K562 (cell line): ENCODE measurements around the gene RTCA. TPM values are rescaled to one million over a fixed set of nuclear protein-coding genes. Genes with fewer than 3 reads are reported as not detected.

Experiments
- BCOR ChIP-seq: fragments of 450-650 bp; IDR thresholded peaks from 2 replicates; pipeline ENCODE4 v1.6.1; 2016
- BDP1 ChIP-seq: IDR thresholded peaks from 3 replicates; pipeline ENCODE4 v1.6.1; 2011; ENCODE audit not compliant: insufficient read length, insufficient read depth
- ETS1 ChIP-seq: conservative IDR thresholded peaks from 2 replicates; pipeline ENCODE4 v1.6.1; 2011; ENCODE audit warnings: low read depth, mild to moderate bottlenecking, low read length; ENCODE audit not compliant: control insufficient read depth
- GABPA ChIP-seq: fragments of 200-800 bp; sonication (Bioruptor generic); conservative IDR thresholded peaks from 2 replicates; pipeline ENCODE4 v1.6.1; 2016; ENCODE audit warnings: low read depth, missing genetic modification characterization, missing compliant biosample characterization
- GTF2F1 ChIP-seq: IDR thresholded peaks from 2 replicates; pipeline ENCODE4 v1.6.1; 2011; ENCODE audit warnings: low read depth, low read length, improper control_type of control experiment
- KHSRP ChIP-seq: fragments of 450-650 bp; IDR thresholded peaks from 2 replicates; pipeline ENCODE4 v1.6.1; 2017
- LARP7 ChIP-seq: fragments of 450-650 bp; IDR thresholded peaks from 2 replicates; pipeline ENCODE4 v1.6.1; 2016
- MAFG ChIP-seq: fragments of 450-650 bp; conservative IDR thresholded peaks from 2 replicates; pipeline ENCODE4 v1.6.1; 2016; ENCODE audit warnings: missing genetic modification characterization, missing compliant biosample characterization
- POLR2B ChIP-seq: fragments of 450-650 bp; IDR thresholded peaks from 2 replicates; pipeline ENCODE4 v1.6.1; 2018; ENCODE audit warnings: low read depth; ENCODE audit not compliant: partially characterized antibody
- RBFOX2 ChIP-seq: fragments of 200-400 bp; formaldehyde crosslinking; IDR thresholded peaks from 2 replicates; pipeline ENCODE4 v1.6.1; 2017; ENCODE audit warnings: low read depth, mild to moderate bottlenecking, low read length, moderate library complexity
- RBM15 ChIP-seq: fragments of 200-400 bp; formaldehyde crosslinking; IDR thresholded peaks from 2 replicates; pipeline ENCODE4 v1.6.1; 2018; ENCODE audit warnings: mild to moderate bottlenecking, low read length, moderate library complexity; ENCODE audit not compliant: insufficient read depth
- SMARCE1 ChIP-seq: fragments of 450-650 bp; IDR thresholded peaks from 2 replicates; pipeline ENCODE4 v1.7.1; 2016; ENCODE audit warnings: mild to moderate bottlenecking
- TGIF2 ChIP-seq: sonication (generic); formaldehyde crosslinking; IDR thresholded peaks from 2 replicates; pipeline ENCODE4 v1.8.1; 2022; ENCODE audit warnings: mild to moderate bottlenecking, missing genetic modification reagents, moderate library complexity
- TRIM24 ChIP-seq, 2 experiments: fragments of 450-650 bp; IDR thresholded peaks; 2 replicates each; pipeline ENCODE4 v1.6.1; 2016
- ZBTB7A ChIP-seq: IDR thresholded peaks from 2 replicates; pipeline ENCODE4 v1.6.1; 2011; ENCODE audit warnings: low read depth, mild to moderate bottlenecking, low read length, moderate library complexity, borderline replicate concordance; ENCODE audit not compliant: control insufficient read depth
- ZFPM2 ChIP-seq: fragments of 250-450 bp; sonication (Bioruptor Pico); IDR thresholded peaks from 2 replicates; pipeline ENCODE4 v1.5.1; 2022; ENCODE audit warnings: mild to moderate bottlenecking
- ZNF217 ChIP-seq: sonication (generic); formaldehyde crosslinking; IDR thresholded peaks from 2 replicates; pipeline ENCODE4 v1.8.0; 2022; ENCODE audit warnings: mild to moderate bottlenecking, missing genetic modification reagents
- ZNF347 ChIP-seq: fragments of 450-650 bp; formaldehyde crosslinking; IDR thresholded peaks from 2 replicates; pipeline ENCODE4 v1.4.0; 2020; ENCODE audit warnings: low read depth, mild to moderate bottlenecking, moderate library complexity
- ZNF668 ChIP-seq: fragments of 250-450 bp; sonication (Bioruptor Pico); IDR thresholded peaks from 2 replicates; pipeline ENCODE4 v1.8.0; 2022; ENCODE audit warnings: mild to moderate bottlenecking, inconsistent platforms
- ZNF778 ChIP-seq: fragments of 450-650 bp; formaldehyde crosslinking; IDR thresholded peaks from 2 replicates; pipeline ENCODE4 v1.4.0; 2020; ENCODE audit warnings: mild to moderate bottlenecking, moderate library complexity
- polyA plus RNA-seq, 8 experiments: library from polyadenylated mRNA; depleted of rRNA in 4 of 8; stranded (reverse) in 5 of 8; unstranded in 3 of 8; fragments of >200 nt; fragmentation: Nextera tagmentation in 2 of 8; fragmentation: Illumina TruSeq in 1 of 8; extraction: Ambion mirVana in 2 of 8; extraction: Trizol in 1 of 8; gene quantifications; 2 replicates each; pipeline versions ENCODE4 v1.2.1 to v1.2.3, GENCODE V29; 2011 to 2014; ENCODE audit warnings: inconsistent platforms in 1 of 8, missing spikeins in 1 of 8
- total RNA-seq, 7 experiments: library from RNA; depleted of rRNA in 6 of 7; stranded (reverse); fragments of >200 nt in 6 of 7; fragmentation: Illumina TruSeq in 2 of 7; extraction: Trizol in 2 of 7; gene quantifications; 2 replicates each; pipeline versions ENCODE4 v1.2.1 to v1.2.3, GENCODE V29; 2011 to 2021; ENCODE audit warnings: low replicate concordance in 1 of 7
- TF ChIP-seq, protein P1 (sequence below): sonication (generic); formaldehyde crosslinking; IDR thresholded peaks from 2 replicates; pipeline ENCODE4 v1.8.1; 2023; ENCODE audit warnings: mild to moderate bottlenecking, missing genetic modification reagents, moderate library complexity
- TF ChIP-seq, protein P2 (sequence below): fragments of 250-450 bp; sonication (Bioruptor Pico); IDR thresholded peaks from 2 replicates; pipeline ENCODE4 v1.5.0; 2022; ENCODE audit warnings: mild to moderate bottlenecking
- TF ChIP-seq, protein P3 (sequence below), 2 experiments: IDR thresholded peaks; 2 replicates each; pipeline ENCODE4 v1.6.1; 2011; ENCODE audit warnings: borderline replicate concordance in 1 of 2, control low read depth in 1 of 2, low read depth in 1 of 2, low read length in 1 of 2, mild to moderate bottlenecking in 1 of 2, mixed read lengths in 1 of 2, moderate library complexity in 1 of 2; ENCODE audit not compliant: insufficient read depth in 1 of 2, insufficient read length in 1 of 2, poor library complexity in 1 of 2, severe bottlenecking in 1 of 2; ENCODE audit errors: extremely low read depth in 1 of 2

Gene RTCA
- total and polyA plus RNA-seq, 9 of the 15 experiments (the other 6 are each of a cell fraction or from before 2014, with no cell fraction given), result 11.6 to 57.2 (median 43.2) TPM

DNA sequence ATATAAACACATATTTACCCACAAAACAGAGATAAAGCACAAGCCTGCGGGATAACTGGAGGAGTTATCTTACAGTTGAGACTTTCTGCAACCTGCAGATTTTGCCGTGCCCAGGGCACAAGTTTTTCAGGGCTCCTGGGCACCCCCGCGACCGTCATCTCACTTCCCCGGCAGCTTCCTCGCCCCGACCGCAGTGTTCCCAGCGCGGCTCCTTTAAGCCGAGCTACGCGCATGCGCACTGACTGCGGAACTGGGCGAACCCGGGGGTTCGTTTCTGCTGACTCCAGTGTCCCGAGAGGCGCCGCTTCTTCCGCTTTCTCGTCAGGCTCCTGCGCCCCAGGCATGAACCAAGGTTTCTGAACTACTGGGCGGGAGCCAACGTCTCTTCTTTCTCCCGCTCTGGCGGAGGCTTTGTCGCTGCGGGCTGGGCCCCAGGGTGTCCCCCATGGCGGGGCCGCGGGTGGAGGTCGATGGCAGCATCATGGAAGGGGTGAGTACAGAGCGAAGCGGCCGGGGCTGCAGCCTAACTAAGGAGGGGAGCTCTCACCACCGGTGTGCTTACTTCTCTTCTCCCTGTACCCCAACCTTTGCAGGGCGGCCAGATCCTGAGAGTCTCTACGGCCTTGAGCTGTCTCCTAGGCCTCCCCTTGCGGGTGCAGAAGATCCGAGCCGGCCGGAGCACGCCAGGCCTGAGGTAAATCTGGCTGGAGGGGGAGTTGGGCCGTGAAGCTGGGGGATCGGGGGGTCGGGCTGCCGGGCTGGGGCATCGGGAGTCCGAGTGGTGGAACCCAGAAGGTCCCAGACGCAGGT is at the start of gene RTCA (continued):
- TF ChIP-seq, protein P1, sequence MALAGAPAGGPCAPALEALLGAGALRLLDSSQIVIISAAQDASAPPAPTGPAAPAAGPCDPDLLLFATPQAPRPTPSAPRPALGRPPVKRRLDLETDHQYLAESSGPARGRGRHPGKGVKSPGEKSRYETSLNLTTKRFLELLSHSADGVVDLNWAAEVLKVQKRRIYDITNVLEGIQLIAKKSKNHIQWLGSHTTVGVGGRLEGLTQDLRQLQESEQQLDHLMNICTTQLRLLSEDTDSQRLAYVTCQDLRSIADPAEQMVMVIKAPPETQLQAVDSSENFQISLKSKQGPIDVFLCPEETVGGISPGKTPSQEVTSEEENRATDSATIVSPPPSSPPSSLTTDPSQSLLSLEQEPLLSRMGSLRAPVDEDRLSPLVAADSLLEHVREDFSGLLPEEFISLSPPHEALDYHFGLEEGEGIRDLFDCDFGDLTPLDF, result peak; percentile 19; the same call in 1 of the 2 replicates
- TF ChIP-seq KHSRP (no peak), SMARCE1 (peak; percentile 38), MAFG (tag) (peak; percentile 75), ZNF347 (no peak), GABPA (tag) (peak; percentile 80), GTF2F1 (0 out of 2 replicates have a peak, but pooled peaks have one; percentile 45), RBFOX2 (peak; percentile 89), ZFPM2 (0 out of 2 replicates have a peak, but pooled peaks have one; percentile 20), ETS1 (no peak; the same call in 1 of the 2 replicates), BDP1 (no peak), TGIF2 (CRISPR knock-in tag) (no peak), ZNF217 (CRISPR knock-in tag) (no peak), LARP7 (no peak), TRIM24 (IDR thresholded peaks at IDR 0.05) (no peak), BCOR (no peak), ZBTB7A (peak; percentile 47; the same call in 1 of the 2 replicates), POLR2B (peak; percentile 92), ZNF668 (peak; percentile 8; the same call in 1 of the 2 replicates), ZNF778 (CRISPR knock-in tag) (no peak), RBM15 (no peak)
- TF ChIP-seq, protein P2, sequence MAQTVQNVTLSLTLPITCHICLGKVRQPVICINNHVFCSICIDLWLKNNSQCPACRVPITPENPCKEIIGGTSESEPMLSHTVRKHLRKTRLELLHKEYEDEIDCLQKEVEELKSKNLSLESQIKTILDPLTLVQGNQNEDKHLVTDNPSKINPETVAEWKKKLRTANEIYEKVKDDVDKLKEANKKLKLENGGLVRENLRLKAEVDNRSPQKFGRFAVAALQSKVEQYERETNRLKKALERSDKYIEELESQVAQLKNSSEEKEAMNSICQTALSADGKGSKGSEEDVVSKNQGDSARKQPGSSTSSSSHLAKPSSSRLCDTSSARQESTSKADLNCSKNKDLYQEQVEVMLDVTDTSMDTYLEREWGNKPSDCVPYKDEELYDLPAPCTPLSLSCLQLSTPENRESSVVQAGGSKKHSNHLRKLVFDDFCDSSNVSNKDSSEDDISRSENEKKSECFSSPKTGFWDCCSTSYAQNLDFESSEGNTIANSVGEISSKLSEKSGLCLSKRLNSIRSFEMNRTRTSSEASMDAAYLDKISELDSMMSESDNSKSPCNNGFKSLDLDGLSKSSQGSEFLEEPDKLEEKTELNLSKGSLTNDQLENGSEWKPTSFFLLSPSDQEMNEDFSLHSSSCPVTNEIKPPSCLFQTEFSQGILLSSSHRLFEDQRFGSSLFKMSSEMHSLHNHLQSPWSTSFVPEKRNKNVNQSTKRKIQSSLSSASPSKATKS (CRISPR knock-in tag), result no peak
- TF ChIP-seq, protein P3, sequence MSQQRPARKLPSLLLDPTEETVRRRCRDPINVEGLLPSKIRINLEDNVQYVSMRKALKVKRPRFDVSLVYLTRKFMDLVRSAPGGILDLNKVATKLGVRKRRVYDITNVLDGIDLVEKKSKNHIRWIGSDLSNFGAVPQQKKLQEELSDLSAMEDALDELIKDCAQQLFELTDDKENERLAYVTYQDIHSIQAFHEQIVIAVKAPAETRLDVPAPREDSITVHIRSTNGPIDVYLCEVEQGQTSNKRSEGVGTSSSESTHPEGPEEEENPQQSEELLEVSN (IDR thresholded peaks at IDR 0.05; ENCODE audit: borderline replicate concordance in 1 of 2, extremely low read depth in 1 of 2, insufficient read depth in 1 of 2, insufficient read length in 1 of 2, low read depth in 1 of 2, low read length in 1 of 2, poor library complexity in 1 of 2, severe bottlenecking in 1 of 2), result peak; percentile 29 to 32
